HG02623 (cell line): ENCODE measurements around the gene GPR17.

Experiments
- ATAC-seq: cut with Tn5 transposase; IDR thresholded peaks from one replicate; pipeline ENCODE4 v1.9.1; 2021; ENCODE audit warnings: moderate library complexity; ENCODE audit not compliant: unreplicated experiment

GPR17 gene

DNA sequence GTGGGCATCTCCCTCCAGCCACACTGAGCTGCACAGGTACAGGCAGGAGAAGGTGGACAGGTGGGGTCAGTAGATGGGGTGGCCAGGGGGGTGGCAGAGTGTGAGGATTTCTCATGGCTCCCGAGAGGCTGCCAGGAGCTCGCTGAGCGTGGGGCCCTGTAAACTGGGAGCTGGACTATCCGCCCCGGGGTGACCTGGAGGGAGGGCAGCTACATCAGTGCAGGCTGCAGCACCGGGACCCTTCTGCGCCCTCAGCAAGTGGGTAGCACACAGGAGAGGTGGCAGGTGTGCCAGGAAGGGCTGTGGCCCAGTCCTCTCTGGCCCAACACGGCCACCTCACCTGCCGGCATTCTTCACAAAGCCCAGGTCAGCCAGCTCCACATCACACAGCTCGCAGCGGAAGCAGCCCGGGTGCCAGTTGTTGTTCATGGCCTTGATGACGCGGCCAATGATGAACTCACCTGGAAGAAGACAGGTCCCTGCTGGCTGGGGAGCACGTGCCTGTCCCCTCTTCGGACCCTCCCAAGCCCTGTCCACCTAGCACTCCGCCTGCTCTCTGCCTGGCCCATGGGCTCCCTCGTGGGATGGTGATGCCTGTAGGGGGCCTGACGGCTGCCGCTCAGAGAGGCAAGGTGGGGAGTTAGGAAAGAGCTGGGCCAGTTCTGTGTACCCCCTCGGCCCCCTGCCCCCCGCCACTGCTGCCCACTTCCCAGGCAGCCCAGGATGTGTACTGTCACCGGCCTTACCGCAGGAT lies 8.3 kb downstream of the GPR17 start:
- ATAC-seq: no peak

DNA sequence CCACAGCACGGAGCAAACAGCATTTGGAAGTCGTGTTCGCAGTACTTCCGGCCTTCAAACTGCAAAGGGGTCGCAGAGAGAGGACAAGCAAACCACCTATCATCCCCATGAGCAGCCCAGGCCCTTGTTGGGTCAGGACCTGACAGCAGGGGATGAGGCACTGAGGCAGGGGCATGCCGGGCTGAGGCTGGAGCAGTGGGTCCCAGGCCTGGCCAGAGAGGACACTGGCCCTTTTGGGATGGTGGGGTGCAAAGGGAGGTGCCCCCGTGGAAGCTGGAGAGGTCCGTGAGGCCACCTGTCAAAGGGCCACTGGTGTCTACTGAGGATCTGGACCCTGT lies 8.9 kb downstream of the GPR17 start:
- ATAC-seq: no peak

DNA sequence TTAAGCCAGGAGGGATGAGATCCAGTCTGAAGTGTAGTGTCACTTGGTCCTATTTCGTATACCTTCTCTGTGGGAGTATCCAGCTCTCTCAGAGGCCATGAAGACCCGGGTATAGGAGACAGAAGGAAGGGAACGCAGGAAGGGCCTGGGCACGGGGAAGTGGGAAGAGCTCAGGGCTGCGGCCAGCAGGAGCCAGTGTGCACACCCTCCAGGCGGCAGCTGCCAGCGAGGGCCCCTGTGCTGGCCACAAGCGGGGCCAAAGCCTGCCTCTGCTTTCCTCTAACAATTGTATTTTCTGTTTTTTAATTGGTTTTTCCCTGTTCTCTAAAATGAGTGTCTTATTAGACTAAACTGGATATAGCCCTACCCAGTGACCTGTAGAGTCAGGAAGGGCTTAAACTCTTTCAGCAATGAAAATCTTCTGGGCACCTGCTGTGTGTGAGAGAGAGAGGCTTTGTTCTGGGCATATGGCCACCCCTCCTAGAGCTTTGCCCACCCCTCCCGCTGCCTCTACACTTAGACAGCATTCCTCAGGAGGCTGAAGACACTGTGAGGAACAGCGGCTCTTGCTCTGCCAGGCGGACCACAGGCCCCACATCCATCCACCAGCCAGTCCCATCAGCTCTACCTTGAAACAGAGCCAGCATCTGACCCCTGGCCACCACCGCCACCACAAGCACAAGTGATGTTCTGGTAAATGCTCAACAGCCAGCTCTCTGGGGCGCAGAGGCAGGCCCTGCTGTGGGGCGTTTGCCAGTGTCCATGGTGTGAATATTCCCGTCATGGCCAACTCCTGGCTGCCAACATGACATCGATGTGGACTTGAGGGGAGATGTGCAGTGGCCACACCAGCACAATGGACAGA lies 9.5 kb downstream of the GPR17 start:
- no peak for ATAC-seq

DNA sequence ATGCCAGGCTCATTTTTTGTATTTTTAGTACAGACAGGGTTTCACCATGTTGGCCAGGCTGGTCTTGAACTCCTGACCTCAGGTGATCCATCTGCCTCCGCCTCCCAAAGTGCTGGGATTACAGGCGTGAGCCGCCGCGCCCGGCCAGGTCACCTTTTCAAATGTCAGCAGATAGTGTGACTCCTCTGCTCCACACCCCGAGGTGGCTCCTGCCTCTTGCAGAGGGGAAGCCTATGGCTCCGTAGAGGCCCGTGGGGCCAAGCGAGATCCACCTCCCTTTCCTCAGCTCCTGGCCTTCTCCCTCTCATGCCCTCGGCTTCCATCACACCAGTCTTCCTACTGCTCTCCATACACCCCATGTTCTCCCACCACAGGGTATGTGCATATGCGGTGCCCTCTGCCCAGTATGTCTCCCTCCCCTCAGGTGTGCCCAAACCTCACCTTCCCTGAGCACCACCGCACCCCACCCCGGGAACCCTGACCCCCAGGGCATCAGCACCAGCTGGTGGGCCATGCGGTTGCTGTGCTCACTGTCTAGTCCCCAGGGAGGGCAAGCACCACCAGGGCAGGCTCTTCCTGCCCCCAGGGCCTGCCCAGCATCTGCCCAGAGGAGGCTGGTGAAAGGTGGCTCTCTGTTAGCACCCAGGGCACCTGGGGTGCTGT lies 10.7 kb downstream of the GPR17 start:
- no peak for ATAC-seq

DNA sequence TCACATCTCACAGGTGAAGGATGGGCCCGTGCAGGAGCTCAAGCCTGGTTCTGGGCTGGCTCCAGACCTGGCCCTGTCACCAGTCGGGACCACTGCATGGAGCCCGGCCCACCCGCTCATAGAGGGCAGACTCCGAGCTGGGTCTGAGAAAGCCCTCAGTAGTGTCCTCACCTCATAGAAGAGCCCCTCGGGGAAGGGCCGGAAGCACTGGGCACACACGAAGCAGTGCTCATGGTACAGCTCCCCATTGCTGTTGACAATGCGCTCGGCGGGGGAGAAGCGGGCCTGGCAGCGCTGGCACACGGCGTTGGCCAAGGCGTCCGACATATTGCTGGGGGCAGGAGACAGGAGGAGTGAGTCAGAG lies 11.3 kb downstream of the GPR17 start:
- no peak for ATAC-seq

DNA sequence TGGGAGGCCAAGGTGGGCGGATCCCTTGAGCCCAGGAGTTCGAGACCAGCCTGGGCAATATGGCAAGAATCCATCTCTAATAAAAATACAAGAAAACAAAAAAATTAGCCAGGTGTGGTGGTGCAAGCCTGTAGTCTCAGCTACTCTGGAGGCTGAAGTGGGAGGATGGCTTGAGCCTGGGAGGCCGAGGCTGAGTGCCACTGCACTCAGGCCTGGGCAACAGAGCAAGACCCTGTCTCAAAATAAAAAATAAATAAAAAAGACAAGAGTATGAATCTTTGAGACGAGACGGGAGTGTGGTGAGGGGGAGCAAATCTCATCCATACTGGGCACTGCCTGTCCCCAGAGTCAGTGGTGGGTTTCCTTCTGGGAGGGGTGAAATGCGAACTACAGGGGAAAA lies 12.2 kb downstream of the GPR17 start:
- ATAC-seq: no peak

DNA sequence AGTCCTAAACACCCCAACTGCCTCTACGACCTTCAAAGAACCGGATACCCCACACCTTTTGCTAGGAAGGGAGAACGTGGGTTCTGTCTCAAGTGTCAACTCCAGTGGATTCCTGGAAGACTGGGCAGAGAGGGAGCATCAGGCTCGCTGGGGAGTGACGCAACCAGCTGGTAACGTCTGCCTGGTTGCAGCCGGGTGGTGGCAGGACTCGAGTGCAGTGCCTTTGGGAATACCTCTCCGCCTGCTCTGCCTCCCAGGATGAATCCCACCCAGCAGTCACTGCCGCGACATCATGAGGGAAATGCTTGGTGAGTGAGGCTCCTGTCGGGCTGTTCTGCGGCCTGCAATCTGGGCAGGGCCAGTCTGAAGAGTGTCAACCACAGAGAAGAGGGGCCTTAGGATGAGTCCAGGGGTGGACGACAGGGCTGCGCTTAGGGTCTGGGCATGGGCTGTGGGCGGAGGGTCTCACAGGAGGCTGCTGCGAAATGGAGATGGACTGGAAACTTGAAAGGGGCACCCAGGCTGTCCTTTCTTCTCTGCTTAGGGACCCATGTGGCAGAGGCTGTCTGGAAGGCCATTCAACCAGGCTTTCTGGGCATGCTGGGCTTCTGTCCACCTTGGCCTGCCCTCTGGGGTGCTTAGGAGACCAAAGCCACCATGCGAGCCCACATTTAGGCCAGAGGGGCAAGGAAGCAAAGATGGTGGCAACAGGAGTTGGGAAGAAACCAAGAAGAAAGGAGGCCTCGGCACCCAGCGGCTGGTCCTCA lies 12.9 kb downstream of the GPR17 start:
- no peak for ATAC-seq

DNA sequence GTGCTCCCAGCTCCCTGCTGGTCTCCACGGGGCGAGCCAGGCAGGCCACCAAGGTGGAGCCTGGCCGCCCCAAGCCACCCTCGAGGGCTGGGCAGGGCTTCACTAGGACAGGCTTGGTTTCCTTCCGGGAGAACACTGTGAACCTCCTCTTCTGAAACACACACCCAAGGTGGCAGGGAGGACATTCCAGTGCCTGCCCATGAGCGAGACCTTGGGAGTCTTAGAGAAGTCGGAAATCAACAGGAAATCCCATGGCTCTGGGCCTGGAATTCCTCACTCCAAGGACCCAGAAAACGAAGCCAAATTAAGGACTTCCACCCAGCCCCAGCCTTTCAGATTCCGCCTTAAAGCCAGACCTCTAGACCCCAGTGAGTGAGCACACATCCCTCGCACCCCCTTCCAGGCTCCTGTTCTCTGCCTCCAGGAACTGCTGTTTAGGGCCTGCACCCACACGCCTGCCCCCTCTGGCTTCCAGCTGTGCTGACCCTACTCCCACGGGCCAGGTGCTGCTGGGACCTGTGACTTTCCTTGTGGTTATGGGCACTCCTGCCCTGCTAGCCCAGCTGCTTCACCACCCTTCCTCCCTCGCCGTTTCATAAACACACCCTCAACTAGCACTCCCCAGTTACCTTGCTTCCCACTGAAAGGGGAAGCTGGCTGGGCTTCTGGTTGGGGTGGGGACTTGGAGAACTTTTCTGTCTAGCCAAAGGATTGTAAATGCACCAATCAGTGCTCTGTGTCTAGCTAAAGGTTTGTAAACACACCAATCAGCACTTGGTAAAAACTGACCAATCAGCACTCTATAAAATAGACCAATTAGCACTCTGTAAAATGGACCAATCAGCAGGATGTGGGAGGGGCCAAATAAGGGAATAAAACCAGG lies 13.7 kb downstream of the GPR17 start:
- ATAC-seq: no peak

DNA sequence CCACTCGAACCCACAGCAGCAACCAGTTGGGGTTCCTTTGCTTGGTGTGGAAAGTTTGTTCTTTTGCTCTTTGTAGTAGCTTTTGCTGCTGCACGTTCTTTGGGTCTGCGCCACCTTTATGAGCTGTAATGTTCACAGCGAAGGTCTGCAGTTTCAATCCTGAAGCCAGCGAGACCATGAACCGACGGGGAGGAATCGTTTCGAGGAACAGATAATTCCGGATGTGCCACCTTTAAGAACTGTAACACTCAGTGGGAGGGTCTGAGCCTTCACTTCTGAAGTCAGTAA lies 14.3 kb downstream of the GPR17 start:
- ATAC-seq: no peak

DNA sequence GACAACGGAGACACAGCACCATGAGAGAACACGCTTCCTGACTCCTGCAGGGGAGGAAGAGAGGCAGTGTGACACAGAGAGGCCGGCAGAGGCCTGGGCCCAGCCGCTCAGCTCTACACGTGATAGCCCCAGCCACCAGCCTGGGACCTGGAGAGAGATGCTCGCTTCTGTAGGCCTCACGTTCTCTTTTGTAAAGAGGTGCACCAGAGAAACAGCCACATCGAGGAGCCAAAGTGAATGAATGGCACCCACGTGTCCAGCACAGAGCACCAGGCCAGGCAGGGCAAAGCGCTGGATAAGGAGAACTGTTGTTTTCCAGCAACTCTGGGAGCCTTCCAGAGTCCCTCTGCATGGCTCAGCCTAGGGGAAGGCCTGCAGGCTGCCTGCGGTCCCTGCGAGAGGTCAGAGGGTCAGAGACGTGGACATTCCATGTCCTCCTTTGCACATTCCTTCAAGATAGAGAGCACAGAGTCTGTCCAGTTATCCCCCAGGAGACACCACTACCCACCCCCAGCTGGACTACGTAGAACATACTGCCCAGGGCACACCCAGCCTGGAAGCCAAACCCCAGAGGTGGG lies 15.2 kb downstream of the GPR17 start:
- ATAC-seq: no peak

DNA sequence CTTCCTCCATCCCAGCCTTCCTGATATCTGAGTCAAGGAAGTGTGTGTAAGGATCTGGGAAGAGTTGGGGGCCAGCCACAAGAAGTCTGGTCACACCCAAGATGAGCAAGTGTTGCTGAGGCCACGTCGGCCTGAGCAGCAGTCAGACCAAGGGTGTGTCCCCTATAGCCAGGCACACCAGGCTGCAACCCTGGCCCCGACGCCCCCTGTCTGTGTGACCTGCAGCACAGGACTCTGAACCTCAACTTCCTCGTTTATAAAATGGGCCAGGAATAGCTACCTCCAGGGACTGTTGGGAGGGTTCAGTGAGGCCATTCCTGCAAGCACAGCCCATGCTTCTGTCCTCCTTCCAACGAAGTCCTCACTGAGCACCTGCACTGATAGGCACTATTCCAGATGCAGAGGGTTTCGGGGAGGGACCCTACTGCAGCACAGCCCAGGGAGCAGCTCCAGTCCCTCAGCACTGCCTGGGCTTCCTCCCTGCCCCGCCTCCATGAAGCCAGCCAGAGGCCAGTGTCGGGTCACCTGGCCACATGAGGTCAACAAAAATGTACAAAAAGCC lies 16.1 kb downstream of the GPR17 start:
- ATAC-seq: no peak

DNA sequence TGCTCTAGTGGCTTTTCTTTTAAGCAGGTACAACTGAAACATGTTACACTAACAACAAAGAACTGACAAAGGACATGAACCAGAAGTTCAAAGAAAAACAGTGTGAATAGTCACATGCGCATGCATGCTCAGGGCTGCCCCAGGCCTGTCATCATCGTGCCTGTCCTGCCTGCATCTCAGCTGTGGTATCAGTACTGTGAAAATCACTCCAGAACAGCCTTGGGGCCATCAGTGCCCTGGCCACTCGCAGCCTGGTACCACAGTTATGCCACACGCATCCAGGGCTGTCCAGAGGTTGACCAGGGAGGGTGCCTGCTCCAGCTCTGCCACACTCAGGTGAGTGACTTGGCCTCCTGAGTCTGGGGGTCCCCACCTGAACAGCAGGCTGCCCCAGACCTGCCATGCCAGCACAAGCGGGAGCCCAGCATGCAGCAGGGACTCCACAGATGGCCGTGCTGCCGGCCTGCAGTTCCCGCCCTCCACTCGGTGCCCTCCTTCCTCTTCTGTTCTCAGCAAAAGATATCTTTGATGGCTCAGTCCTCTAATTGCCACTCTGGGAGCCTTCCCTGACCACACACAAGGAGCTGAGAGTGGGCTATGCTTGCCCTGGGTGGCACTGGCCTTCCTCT lies 17.1 kb downstream of the GPR17 start:
- ATAC-seq: no peak

DNA sequence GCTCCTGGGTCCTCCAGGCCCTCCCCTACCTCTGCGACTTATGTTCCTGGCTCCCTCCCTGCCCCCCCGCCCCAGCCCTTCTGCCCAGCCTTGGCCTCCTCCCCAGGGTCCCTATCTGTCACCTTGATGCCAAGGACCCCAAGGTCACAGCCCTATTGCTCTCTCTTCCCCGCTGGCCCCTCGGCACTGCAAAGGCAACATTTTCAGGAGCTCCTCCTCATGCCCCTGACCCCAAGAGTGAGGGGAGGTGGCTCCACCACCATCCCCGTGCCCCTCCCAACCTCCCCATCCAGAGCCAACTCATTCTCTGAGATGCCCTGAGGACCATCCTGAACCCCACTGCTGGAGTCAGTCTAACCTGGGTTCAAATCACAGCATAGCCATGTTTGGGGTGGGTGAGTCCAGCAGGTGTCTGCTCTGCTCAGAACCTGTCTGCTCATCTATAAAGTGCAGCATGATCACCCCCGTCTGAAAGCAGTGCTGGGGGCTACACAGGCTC lies 17.7 kb downstream of the GPR17 start:
- no peak for ATAC-seq

DNA sequence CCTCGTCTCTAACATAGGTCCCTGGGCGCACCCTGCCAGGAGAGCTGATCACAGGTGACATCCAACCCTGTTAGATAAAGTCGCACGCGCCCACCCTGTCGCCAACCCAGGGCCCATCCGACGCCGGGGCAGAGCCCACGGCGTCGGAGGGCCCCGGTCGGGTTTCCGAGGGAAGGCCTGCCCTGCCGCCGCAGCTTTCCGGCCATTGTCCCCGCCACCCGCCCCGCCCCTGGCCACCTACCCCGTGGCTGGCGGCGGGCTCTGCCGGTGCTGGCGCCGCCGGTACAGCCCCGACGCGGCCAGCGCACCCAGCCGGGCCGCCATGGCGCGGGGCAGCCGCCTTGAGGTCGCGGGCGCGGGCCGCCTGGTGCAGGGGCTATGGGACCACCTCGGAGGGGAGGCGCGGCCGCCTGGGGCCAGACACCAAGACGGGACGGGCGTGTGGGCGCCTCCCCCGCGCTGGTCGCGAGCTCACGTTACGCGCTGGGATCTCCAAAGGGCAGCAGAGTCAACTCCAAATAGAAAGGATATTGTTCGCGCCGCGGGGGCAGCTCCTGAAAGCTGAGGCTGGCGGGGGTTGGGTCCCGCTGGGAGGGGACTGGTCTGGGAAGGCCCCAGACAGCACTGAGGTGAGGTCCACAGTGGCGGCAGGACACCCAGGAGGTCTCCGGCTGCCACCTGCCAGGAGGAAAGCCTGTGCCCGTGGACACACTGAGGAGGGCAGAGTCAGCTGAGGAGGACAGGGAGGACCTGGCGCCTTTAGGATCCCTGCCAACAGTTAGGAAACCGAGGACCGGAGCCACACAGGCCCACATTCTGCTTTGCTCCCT lies 18.3 kb downstream of the GPR17 start:
- no peak for ATAC-seq

DNA sequence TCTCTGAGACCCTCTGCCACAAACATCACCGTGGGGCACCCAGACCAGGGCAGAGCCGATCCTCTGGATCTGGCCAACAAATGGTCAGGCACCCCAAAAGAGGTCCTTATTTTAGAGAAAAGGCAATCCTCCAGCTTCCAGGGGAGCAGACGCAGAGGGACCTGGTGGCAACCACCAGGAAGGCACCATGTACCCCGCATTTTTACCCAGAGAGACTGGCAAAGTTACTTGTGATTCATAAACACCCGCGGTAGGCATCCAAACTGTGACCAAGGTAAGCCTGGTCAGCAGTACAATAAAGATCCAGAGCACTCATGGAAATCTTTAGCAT lies 18.9 kb downstream of the GPR17 start:
- ATAC-seq: no peak

DNA sequence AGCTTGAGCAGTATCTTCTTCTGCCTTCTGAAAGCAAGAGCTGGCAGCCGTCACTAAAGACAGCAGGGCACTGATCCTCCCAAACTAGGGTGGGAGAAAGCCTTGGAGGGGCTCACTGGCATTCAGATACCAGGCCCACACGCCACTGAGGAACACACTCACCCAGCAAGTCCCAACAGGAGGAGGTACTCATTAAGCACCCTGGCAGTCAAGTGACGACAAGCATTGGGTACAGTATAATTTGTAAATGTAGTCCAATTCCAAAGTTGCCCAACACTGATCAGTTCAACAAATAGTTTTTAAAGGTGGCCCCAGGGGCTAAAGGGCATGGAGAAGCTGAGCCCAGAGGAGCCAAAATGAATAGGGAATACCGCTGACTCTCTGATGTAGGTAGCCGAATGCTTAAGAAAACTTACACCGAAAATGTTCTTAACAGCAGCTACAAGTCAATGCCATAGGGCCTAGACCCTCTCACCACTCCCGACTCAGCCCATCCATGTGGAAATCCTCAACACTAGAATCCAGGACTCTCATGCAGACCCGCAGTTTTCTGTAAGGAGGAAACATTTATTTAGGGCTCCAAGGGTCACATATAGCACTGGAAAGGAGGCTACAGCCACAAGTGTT lies 19.4 kb downstream of the GPR17 start:
- no peak for ATAC-seq

DNA sequence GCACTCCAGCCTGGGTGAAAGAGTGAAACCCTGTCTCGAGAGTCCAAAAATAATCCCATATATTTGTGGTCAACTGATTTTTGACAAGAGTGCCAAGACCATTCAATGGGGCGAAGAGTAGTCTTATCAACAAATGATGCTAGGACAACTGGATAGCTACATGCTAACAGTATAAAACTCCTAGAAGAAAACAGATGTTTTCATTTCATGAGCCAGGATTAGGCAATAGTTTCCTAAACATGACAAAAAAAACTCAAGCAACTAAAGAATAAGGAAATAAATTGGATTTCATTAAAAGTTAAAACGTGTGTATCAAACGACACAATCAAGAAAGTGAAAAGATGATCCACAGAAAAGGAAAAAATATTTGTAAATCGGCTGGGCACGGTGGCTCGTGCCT lies 23.1 kb downstream of the GPR17 start:
- ATAC-seq: no peak
